Measurements from ENCODE around the gene GEN1.
A peak's percentile ranks its signal among the peaks of the same experiment; 100 is the strongest.
"Not testable (repeated sequence)": the region's sequence is repeated elsewhere in the genome, so short reads cannot be mapped to it uniquely, and the experiment has no call there.

GEN1 gene

GRCh38 chr2:17821080-17821479, 67.1 kb downstream of the GEN1 start:
- Histone ChIP-seq H3K4me1 (peaks cover 89 to 100% (median 96%) of the 10 kb centered on the region in 10 experiments), H4K20me1 (no peaks in the 10 kb centered on the region), H3K27me3 (no peaks in the 10 kb centered on the region), H3K4me3 (peak overlapping the region in 2 of 10 experiments; percentile 13 to 26; a peak in 1 of 20 replicates), H3K27ac (peak overlapping the region; percentile 36 to 100 (median 94); a peak in 20 of 22 replicates), H3K9ac (peak overlapping the region; percentile 7 to 83 (median 76); a peak in 20 of 22 replicates), H3K36me3 (no peaks in the 10 kb centered on the region), H3K9me3 (replicated peaks in 1 of 11) (no peaks in the 10 kb centered on the region), H3K4me2 (peak overlapping the region; percentile 61 to 94 (median 83))
- no peak for TF ChIP-seq Cebpa-rat (IDR thresholded peaks at IDR 0.05)

- H3K27me3 ChIP-seq: no peaks in the 10 kb centered on the region
- peak overlapping the region in 4 of 10 experiments; percentile 3 to 24 (median 14); a peak in 4 of 20 replicates for H3K4me3 ChIP-seq
- peak overlapping the region; percentile 36 to 100 (median 94); a peak in 21 of 22 replicates for H3K27ac ChIP-seq
- TF ChIP-seq Cebpa-rat (IDR thresholded peaks at IDR 0.05): peak in 3 of 11 experiments; percentile 29 to 57 (median 30); a peak in 3 of 22 replicates
- peak overlapping the region; percentile 61 to 94 (median 83) for H3K4me2 ChIP-seq
- H3K4me1 ChIP-seq: peaks cover 82 to 94% (median 90%) of the 10 kb centered on the region in 10 experiments
- H3K36me3 ChIP-seq: no peaks in the 10 kb centered on the region
- no peaks in the 10 kb centered on the region for H4K20me1 ChIP-seq
- H3K9ac ChIP-seq: peak overlapping the region; percentile 30 to 83 (median 76); a peak in 20 of 22 replicates
- 0 out of 22 replicates have a peak, but pooled peaks cover 0 to 4% (median 0%) of the 10 kb centered on the region in 11 experiments for H3K9me3 ChIP-seq (replicated peaks in 1 of 11)
Measured at GRCh38 chr2:17821535-17822444, 67.9 kb downstream of the GEN1 start.

GRCh38 chr2:17822445-17823117, 68.6 kb downstream of the GEN1 start:
- no peaks in the 10 kb centered on the region for H3K27me3 ChIP-seq
- peak overlapping the region; percentile 30 to 83 (median 76); a peak in 20 of 22 replicates for H3K9ac ChIP-seq
- no peaks in the 10 kb centered on the region for H4K20me1 ChIP-seq
- peaks cover 74 to 86% (median 82%) of the 10 kb centered on the region in 10 experiments for H3K4me1 ChIP-seq
- H3K4me3 ChIP-seq: peak overlapping the region in 2 of 10 experiments; percentile 22 to 24; a peak in 3 of 20 replicates
- peaks cover 0 to 10% (median 6%) of the 10 kb centered on the region in 11 experiments; a peak in 5 of 22 replicates for H3K9me3 ChIP-seq (replicated peaks in 1 of 11)
- peak overlapping the region; percentile 61 to 94 (median 83) for H3K4me2 ChIP-seq
- no peaks in the 10 kb centered on the region for H3K36me3 ChIP-seq
- no peak for TF ChIP-seq Cebpa-rat (IDR thresholded peaks at IDR 0.05)
- peak overlapping the region; percentile 36 to 100 (median 94); a peak in 21 of 22 replicates for H3K27ac ChIP-seq

GRCh38 chr2:17823646-17824045, 69.7 kb downstream of the GEN1 start:
- H3K9me3 ChIP-seq (replicated peaks in 1 of 11): peaks cover 6 to 18% (median 14%) of the 10 kb centered on the region in 11 experiments; a peak in 21 of 22 replicates
- H3K4me3 ChIP-seq, H3K36me3 ChIP-seq, H3K27me3 ChIP-seq, H4K20me1 ChIP-seq: not testable (repeated sequence)
- H3K9ac ChIP-seq: peak overlapping the region in 8 of 11 experiments; percentile 16 to 83 (median 77); a peak in 11 of 22 replicates
- H3K4me2 ChIP-seq: peak overlapping the region; percentile 61 to 94 (median 83)
- peaks cover 63 to 76% (median 72%) of the 10 kb centered on the region in 10 experiments for H3K4me1 ChIP-seq
- peak overlapping the region in 10 of 11 experiments; percentile 13 to 100 (median 94); a peak in 19 of 22 replicates for H3K27ac ChIP-seq

GRCh38 chr2:17827316-17827715, 73.4 kb downstream of the GEN1 start:
- H3K4me1 ChIP-seq: peaks cover 27 to 48% (median 39%) of the 10 kb centered on the region in 10 experiments
- H3K4me2 ChIP-seq: no peak overlapping the region
- H3K9ac ChIP-seq: no peak overlapping the region
- peaks cover 0 to 10% (median 0%) of the 10 kb centered on the region in 11 experiments; a peak in 3 of 22 replicates for H3K36me3 ChIP-seq
- H3K4me3 ChIP-seq: no peak overlapping the region
- no peak overlapping the region for H3K27ac ChIP-seq
- 0 out of 22 replicates have a peak, but pooled peaks cover 0 to 6% (median 0%) of the 10 kb centered on the region in 11 experiments for H3K27me3 ChIP-seq
- H4K20me1 ChIP-seq: no peaks in the 10 kb centered on the region
- no peak for TF ChIP-seq Cebpa-rat (IDR thresholded peaks at IDR 0.05)
- H3K9me3 ChIP-seq (replicated peaks in 1 of 11): peaks cover 17 to 38% (median 31%) of the 10 kb centered on the region in 11 experiments

- Histone ChIP-seq H3K4me3 (no peak overlapping the region), H3K27me3 (0 out of 22 replicates have a peak, but pooled peaks cover 0 to 6% (median 0%) of the 10 kb centered on the region in 11 experiments), H3K9ac (no peak overlapping the region), H3K9me3 (replicated peaks in 1 of 11) (peaks cover 17 to 38% (median 31%) of the 10 kb centered on the region in 11 experiments), H3K36me3 (peaks cover 0 to 10% (median 0%) of the 10 kb centered on the region in 11 experiments; a peak in 3 of 22 replicates), H3K27ac (no peak overlapping the region), H3K4me1 (peaks cover 22 to 43% (median 34%) of the 10 kb centered on the region in 10 experiments), H3K4me2 (no peak overlapping the region), H4K20me1 (no peaks in the 10 kb centered on the region)
- TF ChIP-seq Cebpa-rat (IDR thresholded peaks at IDR 0.05): no peak
Measured at GRCh38 chr2:17827785-17828184, 73.8 kb downstream of the GEN1 start.

- peaks cover 17 to 38% (median 31%) of the 10 kb centered on the region in 11 experiments for H3K9me3 ChIP-seq (replicated peaks in 1 of 11)
- peaks cover 0 to 10% (median 0%) of the 10 kb centered on the region in 11 experiments; a peak in 3 of 22 replicates for H3K36me3 ChIP-seq
- no peak overlapping the region for H3K27ac ChIP-seq
- no peak overlapping the region; a peak in 1 of 20 replicates for H3K4me3 ChIP-seq
- H3K27me3 ChIP-seq: 0 out of 22 replicates have a peak, but pooled peaks cover 0 to 6% (median 0%) of the 10 kb centered on the region in 11 experiments
- H3K4me1 ChIP-seq: peaks cover 0 to 17% (median 9%) of the 10 kb centered on the region in 10 experiments; a peak in 15 of 20 replicates
- no peaks in the 10 kb centered on the region for H4K20me1 ChIP-seq
- no peak for TF ChIP-seq Cebpa-rat (IDR thresholded peaks at IDR 0.05)
- no peak overlapping the region for H3K9ac ChIP-seq
- peak overlapping the region; percentile 12 to 41 (median 29); a peak in 19 of 22 replicates for H3K4me2 ChIP-seq
Measured at GRCh38 chr2:17830053-17831034, 76.4 kb downstream of the GEN1 start.
